K562 (cell line): ENCODE measurements around the gene PSMD1. TPM values are rescaled to one million over a fixed set of nuclear protein-coding genes. Genes with fewer than 3 reads are reported as not detected.

ENCODE experiments used
- BRD9 ChIP-seq: fragments of 450-650 bp; IDR thresholded peaks from 2 replicates; pipeline ENCODE4 v1.6.1; 2018; ENCODE audit warnings: low read depth; ENCODE audit not compliant: partially characterized antibody
- C11orf30 ChIP-seq: fragments of 450-650 bp; IDR thresholded peaks from 2 replicates; pipeline ENCODE4 v1.6.1; 2016; ENCODE audit warnings: low read depth, mild to moderate bottlenecking
- CBX5 ChIP-seq: IDR thresholded peaks from 2 replicates; pipeline ENCODE4 v1.6.1; 2014; ENCODE audit warnings: low read depth, borderline replicate concordance
- CSDE1 ChIP-seq, 2 experiments: fragments of 450-650 bp; IDR thresholded peaks; 2 replicates each; pipeline ENCODE4 v1.6.1; 2016; ENCODE audit warnings: mild to moderate bottlenecking in 1 of 2
- CXXC5 ChIP-seq: fragments of 250-450 bp; sonication (Bioruptor Pico); IDR thresholded peaks from 2 replicates; pipeline ENCODE4 v1.8.0; 2022; ENCODE audit warnings: inconsistent platforms, mild to moderate bottlenecking, moderate library complexity
- FOXA1 ChIP-seq: fragments of 450-650 bp; IDR thresholded peaks from 2 replicates; pipeline ENCODE4 v1.6.1; 2016; ENCODE audit warnings: mild to moderate bottlenecking, borderline replicate concordance
- NFXL1 ChIP-seq: fragments of 450-650 bp; formaldehyde crosslinking; IDR thresholded peaks from 2 replicates; pipeline ENCODE4 v1.4.0; 2021; ENCODE audit warnings: mild to moderate bottlenecking
- polyA plus RNA-seq, 8 experiments: library from polyadenylated mRNA; depleted of rRNA in 4 of 8; stranded (reverse) in 5 of 8; unstranded in 3 of 8; fragments of >200 nt; fragmentation: Nextera tagmentation in 2 of 8; fragmentation: Illumina TruSeq in 1 of 8; extraction: Ambion mirVana in 2 of 8; extraction: Trizol in 1 of 8; gene quantifications; 2 replicates each; pipeline versions ENCODE4 v1.2.1 to v1.2.3, GENCODE V29; 2011 to 2014; ENCODE audit warnings: inconsistent platforms in 1 of 8, missing spikeins in 1 of 8
- total RNA-seq, 7 experiments: library from RNA; depleted of rRNA in 6 of 7; stranded (reverse); fragments of >200 nt in 6 of 7; fragmentation: Illumina TruSeq in 2 of 7; extraction: Trizol in 2 of 7; gene quantifications; 2 replicates each; pipeline versions ENCODE4 v1.2.1 to v1.2.3, GENCODE V29; 2011 to 2021; ENCODE audit warnings: low replicate concordance in 1 of 7
- TF ChIP-seq, protein P1 (sequence below): fragments of 450-650 bp; IDR thresholded peaks from 2 replicates; pipeline ENCODE4 v1.6.1; 2016; ENCODE audit warnings: mild to moderate bottlenecking, moderate library complexity
- TF ChIP-seq, protein P2 (sequence below): fragments of 450-650 bp; IDR thresholded peaks from 2 replicates; pipeline ENCODE4 v1.6.1; 2017; ENCODE audit warnings: antibody characterized with exemption, mild to moderate bottlenecking

The PSMD1 gene
- total and polyA plus RNA-seq, 9 of the 15 experiments (the other 6 are each of a cell fraction or from before 2014, with no cell fraction given) = 100 to 257 (median 147) TPM

GRCh38 chr2:231198291-231199173 lies 141.9 kb downstream of the PSMD1 start, which contains the start of gene ARMC9 (continued):
- TF ChIP-seq, protein P1, sequence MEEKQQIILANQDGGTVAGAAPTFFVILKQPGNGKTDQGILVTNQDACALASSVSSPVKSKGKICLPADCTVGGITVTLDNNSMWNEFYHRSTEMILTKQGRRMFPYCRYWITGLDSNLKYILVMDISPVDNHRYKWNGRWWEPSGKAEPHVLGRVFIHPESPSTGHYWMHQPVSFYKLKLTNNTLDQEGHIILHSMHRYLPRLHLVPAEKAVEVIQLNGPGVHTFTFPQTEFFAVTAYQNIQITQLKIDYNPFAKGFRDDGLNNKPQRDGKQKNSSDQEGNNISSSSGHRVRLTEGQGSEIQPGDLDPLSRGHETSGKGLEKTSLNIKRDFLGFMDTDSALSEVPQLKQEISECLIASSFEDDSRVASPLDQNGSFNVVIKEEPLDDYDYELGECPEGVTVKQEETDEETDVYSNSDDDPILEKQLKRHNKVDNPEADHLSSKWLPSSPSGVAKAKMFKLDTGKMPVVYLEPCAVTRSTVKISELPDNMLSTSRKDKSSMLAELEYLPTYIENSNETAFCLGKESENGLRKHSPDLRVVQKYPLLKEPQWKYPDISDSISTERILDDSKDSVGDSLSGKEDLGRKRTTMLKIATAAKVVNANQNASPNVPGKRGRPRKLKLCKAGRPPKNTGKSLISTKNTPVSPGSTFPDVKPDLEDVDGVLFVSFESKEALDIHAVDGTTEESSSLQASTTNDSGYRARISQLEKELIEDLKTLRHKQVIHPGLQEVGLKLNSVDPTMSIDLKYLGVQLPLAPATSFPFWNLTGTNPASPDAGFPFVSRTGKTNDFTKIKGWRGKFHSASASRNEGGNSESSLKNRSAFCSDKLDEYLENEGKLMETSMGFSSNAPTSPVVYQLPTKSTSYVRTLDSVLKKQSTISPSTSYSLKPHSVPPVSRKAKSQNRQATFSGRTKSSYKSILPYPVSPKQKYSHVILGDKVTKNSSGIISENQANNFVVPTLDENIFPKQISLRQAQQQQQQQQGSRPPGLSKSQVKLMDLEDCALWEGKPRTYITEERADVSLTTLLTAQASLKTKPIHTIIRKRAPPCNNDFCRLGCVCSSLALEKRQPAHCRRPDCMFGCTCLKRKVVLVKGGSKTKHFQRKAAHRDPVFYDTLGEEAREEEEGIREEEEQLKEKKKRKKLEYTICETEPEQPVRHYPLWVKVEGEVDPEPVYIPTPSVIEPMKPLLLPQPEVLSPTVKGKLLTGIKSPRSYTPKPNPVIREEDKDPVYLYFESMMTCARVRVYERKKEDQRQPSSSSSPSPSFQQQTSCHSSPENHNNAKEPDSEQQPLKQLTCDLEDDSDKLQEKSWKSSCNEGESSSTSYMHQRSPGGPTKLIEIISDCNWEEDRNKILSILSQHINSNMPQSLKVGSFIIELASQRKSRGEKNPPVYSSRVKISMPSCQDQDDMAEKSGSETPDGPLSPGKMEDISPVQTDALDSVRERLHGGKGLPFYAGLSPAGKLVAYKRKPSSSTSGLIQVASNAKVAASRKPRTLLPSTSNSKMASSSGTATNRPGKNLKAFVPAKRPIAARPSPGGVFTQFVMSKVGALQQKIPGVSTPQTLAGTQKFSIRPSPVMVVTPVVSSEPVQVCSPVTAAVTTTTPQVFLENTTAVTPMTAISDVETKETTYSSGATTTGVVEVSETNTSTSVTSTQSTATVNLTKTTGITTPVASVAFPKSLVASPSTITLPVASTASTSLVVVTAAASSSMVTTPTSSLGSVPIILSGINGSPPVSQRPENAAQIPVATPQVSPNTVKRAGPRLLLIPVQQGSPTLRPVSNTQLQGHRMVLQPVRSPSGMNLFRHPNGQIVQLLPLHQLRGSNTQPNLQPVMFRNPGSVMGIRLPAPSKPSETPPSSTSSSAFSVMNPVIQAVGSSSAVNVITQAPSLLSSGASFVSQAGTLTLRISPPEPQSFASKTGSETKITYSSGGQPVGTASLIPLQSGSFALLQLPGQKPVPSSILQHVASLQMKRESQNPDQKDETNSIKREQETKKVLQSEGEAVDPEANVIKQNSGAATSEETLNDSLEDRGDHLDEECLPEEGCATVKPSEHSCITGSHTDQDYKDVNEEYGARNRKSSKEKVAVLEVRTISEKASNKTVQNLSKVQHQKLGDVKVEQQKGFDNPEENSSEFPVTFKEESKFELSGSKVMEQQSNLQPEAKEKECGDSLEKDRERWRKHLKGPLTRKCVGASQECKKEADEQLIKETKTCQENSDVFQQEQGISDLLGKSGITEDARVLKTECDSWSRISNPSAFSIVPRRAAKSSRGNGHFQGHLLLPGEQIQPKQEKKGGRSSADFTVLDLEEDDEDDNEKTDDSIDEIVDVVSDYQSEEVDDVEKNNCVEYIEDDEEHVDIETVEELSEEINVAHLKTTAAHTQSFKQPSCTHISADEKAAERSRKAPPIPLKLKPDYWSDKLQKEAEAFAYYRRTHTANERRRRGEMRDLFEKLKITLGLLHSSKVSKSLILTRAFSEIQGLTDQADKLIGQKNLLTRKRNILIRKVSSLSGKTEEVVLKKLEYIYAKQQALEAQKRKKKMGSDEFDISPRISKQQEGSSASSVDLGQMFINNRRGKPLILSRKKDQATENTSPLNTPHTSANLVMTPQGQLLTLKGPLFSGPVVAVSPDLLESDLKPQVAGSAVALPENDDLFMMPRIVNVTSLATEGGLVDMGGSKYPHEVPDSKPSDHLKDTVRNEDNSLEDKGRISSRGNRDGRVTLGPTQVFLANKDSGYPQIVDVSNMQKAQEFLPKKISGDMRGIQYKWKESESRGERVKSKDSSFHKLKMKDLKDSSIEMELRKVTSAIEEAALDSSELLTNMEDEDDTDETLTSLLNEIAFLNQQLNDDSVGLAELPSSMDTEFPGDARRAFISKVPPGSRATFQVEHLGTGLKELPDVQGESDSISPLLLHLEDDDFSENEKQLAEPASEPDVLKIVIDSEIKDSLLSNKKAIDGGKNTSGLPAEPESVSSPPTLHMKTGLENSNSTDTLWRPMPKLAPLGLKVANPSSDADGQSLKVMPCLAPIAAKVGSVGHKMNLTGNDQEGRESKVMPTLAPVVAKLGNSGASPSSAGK = no peak
- no peak for TF ChIP-seq CSDE1 (IDR thresholded peaks at IDR 0.05)
- TF ChIP-seq, protein P2, sequence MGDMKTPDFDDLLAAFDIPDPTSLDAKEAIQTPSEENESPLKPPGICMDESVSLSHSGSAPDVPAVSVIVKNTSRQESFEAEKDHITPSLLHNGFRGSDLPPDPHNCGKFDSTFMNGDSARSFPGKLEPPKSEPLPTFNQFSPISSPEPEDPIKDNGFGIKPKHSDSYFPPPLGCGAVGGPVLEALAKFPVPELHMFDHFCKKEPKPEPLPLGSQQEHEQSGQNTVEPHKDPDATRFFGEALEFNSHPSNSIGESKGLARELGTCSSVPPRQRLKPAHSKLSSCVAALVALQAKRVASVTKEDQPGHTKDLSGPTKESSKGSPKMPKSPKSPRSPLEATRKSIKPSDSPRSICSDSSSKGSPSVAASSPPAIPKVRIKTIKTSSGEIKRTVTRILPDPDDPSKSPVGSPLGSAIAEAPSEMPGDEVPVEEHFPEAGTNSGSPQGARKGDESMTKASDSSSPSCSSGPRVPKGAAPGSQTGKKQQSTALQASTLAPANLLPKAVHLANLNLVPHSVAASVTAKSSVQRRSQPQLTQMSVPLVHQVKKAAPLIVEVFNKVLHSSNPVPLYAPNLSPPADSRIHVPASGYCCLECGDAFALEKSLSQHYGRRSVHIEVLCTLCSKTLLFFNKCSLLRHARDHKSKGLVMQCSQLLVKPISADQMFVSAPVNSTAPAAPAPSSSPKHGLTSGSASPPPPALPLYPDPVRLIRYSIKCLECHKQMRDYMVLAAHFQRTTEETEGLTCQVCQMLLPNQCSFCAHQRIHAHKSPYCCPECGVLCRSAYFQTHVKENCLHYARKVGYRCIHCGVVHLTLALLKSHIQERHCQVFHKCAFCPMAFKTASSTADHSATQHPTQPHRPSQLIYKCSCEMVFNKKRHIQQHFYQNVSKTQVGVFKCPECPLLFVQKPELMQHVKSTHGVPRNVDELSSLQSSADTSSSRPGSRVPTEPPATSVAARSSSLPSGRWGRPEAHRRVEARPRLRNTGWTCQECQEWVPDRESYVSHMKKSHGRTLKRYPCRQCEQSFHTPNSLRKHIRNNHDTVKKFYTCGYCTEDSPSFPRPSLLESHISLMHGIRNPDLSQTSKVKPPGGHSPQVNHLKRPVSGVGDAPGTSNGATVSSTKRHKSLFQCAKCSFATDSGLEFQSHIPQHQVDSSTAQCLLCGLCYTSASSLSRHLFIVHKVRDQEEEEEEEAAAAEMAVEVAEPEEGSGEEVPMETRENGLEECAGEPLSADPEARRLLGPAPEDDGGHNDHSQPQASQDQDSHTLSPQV = no peak
- no peak for TF ChIP-seq NFXL1 (CRISPR knock-in tag)
- peak; percentile 54; the same call in 1 of the 2 replicates for TF ChIP-seq CXXC5 (CRISPR knock-in tag)
- no peak for TF ChIP-seq FOXA1
- TF ChIP-seq CBX5 = no peak
- TF ChIP-seq C11orf30 = no peak
- no peak for TF ChIP-seq BRD9
